Activated naive CD4-positive, alpha-beta T cell treated with anti-CD3 and anti-CD28 coated beads, Interleukin-2, amount 50 U/mL, for 16 hours (primary cell): Measurements from ENCODE around the gene DNAJC5.
"Not testable (repeated sequence)": the region's sequence is repeated elsewhere in the genome, so short reads cannot be mapped to it uniquely, and the experiment has no call there.

ENCODE experiments used
- DNase-seq: peaks from one replicate; pipeline ENCODE4 v3.0.0-alpha.2; 2020

The DNAJC5 gene

GRCh38 chr20:63957004-63957689 is 62.2 kb downstream of the DNAJC5 start:
- peak; percentile 81 for DNase-seq

- peak; percentile 54 for DNase-seq
Observed at GRCh38 chr20:63957690-63958441, 62.9 kb downstream of the DNAJC5 start.

GRCh38 chr20:63958471-63958870 is 63.5 kb downstream of the DNAJC5 start:
- no peak for DNase-seq

- DNase-seq: no peak
Observed at GRCh38 chr20:63958964-63959698, 64.2 kb downstream of the DNAJC5 start.

GRCh38 chr20:63959699-63960075 is 64.8 kb downstream of the DNAJC5 start:
- no peak for DNase-seq

GRCh38 chr20:63960654-63961621 is 66.0 kb downstream of the DNAJC5 start:
- not testable (repeated sequence) for DNase-seq

GRCh38 chr20:63961664-63962425 is 66.9 kb downstream of the DNAJC5 start:
- DNase-seq: no peak

- DNase-seq: no peak
Observed at GRCh38 chr20:63962426-63963347, 67.8 kb downstream of the DNAJC5 start.

- no peak for DNase-seq
Observed at GRCh38 chr20:63963348-63963741, 68.4 kb downstream of the DNAJC5 start.

- no peak for DNase-seq
Observed at GRCh38 chr20:63963784-63964301, 68.9 kb downstream of the DNAJC5 start.

- DNase-seq: no peak
Observed at GRCh38 chr20:63964412-63964811, 69.5 kb downstream of the DNAJC5 start.

- DNase-seq: no peak
Observed at GRCh38 chr20:63966172-63966943, 71.4 kb downstream of the DNAJC5 start.

GRCh38 chr20:63966944-63967322 is 72.0 kb downstream of the DNAJC5 start:
- DNase-seq: no peak

GRCh38 chr20:63967330-63968135 is 72.6 kb downstream of the DNAJC5 start:
- DNase-seq: peak; percentile 10

- DNase-seq: peak; percentile 11
Observed at GRCh38 chr20:63968136-63968927, 73.4 kb downstream of the DNAJC5 start.

- peak; percentile 53 for DNase-seq
Observed at GRCh38 chr20:63968928-63969760, 74.2 kb downstream of the DNAJC5 start.
